Thyroid gland (tissue), 4 donors: ENCODE data around the gene OBSL1.

Source experiments
- CTCF ChIP-seq, 6 experiments: fragments of 200-600 bp in 3 of 6; fragments of 450-650 bp in 3 of 6; sonication (generic) in 3 of 6; IDR thresholded peaks; one replicate each; pipeline ENCODE4 v1.5.1; 2016 to 2019; ENCODE audit warnings: antibody characterized with exemption in 6 of 6, mild to moderate bottlenecking in 2 of 6, inconsistent platforms in 1 of 6, moderate library complexity in 1 of 6
- POLR2A ChIP-seq, 2 donors: fragments of 450-650 bp; IDR thresholded peaks; one replicate each; pipeline ENCODE4 v1.6.1; 2017; ENCODE audit warnings: antibody characterized with exemption in 2 of 2, mild to moderate bottlenecking in 2 of 2, moderate library complexity in 1 of 2

DNA sequence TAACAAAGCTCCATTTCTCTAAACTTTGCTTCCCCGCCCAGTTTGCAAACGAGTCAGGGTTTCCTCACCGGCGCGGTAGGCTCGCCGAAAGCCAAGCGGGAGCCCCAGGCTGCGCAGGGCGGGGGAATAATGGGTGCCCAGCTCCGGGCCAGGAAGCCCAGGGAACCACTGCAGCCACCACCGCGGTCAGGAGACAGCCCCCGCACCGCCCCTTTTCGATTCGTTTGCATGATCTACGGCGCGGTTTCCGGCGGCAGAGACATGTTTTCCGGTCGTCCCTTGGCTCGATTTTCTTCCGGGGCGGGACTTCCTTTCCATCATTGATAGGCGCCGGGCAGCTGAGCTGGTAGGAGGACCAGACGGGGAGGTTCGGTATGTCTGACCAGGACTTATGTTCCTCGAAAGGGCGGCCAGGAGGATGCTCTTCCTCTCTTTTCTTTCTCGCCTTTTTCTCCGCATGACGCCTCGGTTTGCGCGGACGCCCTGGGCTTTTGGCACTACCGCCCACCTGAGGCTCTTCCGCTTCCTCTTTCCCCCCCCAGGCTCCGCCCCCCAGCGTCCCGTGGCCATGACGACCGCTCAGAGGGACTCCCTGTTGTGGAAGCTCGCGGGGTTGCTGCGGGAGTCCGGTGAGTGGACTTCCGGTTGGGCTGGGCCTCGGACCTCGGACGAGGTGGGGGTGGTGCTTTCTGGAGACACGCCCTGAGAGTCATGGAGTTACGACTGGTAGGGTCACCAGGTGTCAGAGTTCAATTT, 26.4 kb upstream of the OBSL1 start, which contains the start of gene STK11IP:
- TF ChIP-seq CTCF (IDR thresholded peaks at IDR 0.05): peak in 1 of 6 experiments; percentile 6
- peak; percentile 48 to 94 for TF ChIP-seq POLR2A (IDR thresholded peaks at IDR 0.05)
